Psoas muscle (tissue), 8 donors: ENCODE results near the gene LCLAT1. TPM values are rescaled to one million over a fixed set of nuclear protein-coding genes. Genes with fewer than 3 reads are reported as not detected.

Source experiments
- ATAC-seq, 4 donors: fragments of 200-7000 bp; cut with Tn5 transposase; one replicate each; pipeline ENCODE4 v1.9.1; 2020; ENCODE audit warnings: moderate library complexity in 3 of 4, mild to moderate bottlenecking in 2 of 4
- DNase-seq, 2 donors: peaks; one replicate each; pipeline ENCODE4 v3.0.0-alpha.2; 2020
- H3K27ac ChIP-seq: fragments of 200-600 bp; one replicate; pipeline ENCODE4 v1.8.0; 2022
- H3K27me3 ChIP-seq, 3 donors: fragments of 200-600 bp in 1 of 3; one replicate each; pipeline versions ENCODE4 v1.6.1 to v1.8.0; 2013 to 2022; ENCODE audit warnings: low read length in 2 of 3, mild to moderate bottlenecking in 2 of 3, moderate library complexity in 1 of 3; ENCODE audit not compliant: insufficient read depth in 3 of 3
- H3K36me3 ChIP-seq, 2 donors: fragments of 200-600 bp in 1 of 2; one replicate each; pipeline versions ENCODE4 v1.6.1 to v1.8.0; 2013 to 2022; ENCODE audit warnings: low read depth in 1 of 2, mild to moderate bottlenecking in 1 of 2, moderate library complexity in 1 of 2; ENCODE audit not compliant: insufficient read depth in 1 of 2
- H3K4me1 ChIP-seq: fragments of 200-600 bp; one replicate; pipeline ENCODE4 v1.8.0; 2022
- H3K4me3 ChIP-seq: fragments of 200-600 bp; one replicate; pipeline ENCODE4 v1.8.0; 2022; ENCODE audit warnings: mild to moderate bottlenecking
- H3K9me3 ChIP-seq: fragments of 200-600 bp; one replicate; pipeline ENCODE4 v1.8.0; 2022
- WGBS, 3 donors: extraction: QIAGEN DNeasy Blood & Tissue Kit; methylation state at CpG; one replicate each; pipeline versions ENCODE4 v1.1.6 to v1.1.7; 2013; 5-methylcytosine and 5-hydroxymethylcytosine counted together
- intact Hi-C, 2 donors: fragments of 100-400 bp; cut with DNase I; formaldehyde crosslinking; loops; one replicate each; pipeline versions ENCODE4 v1.11.0 to v1.14.2; 2022
- polyA plus RNA-seq, 3 donors: library from polyadenylated mRNA; stranded (reverse); fragments of 200-250 nt; gene quantifications; one replicate each; pipeline ENCODE4 v1.2.3, GENCODE V29; 2013
- total RNA-seq, 4 donors: library from RNA; stranded (reverse); fragmentation: NEBNext Ultra II Directional in 2 of 4; extraction: Animal tissue kit (Norgen Biotek cat#: 25700) in 2 of 4; gene quantifications; one replicate each; pipeline versions ENCODE4 v1.2.1 to v1.2.4, GENCODE V29; 2021 to 2023
- TF ChIP-seq, protein P1 (sequence below): fragments of 200-600 bp; IDR thresholded peaks from one replicate; pipeline ENCODE4 v1.8.0; 2022; ENCODE audit warnings: antibody characterized with exemption
- donor health status: healthy with polysubstance abuse.
- donor health status: DM: no; HTN: no; CAD: no; lungs with moderate emphysema.
- donor health status: Bipolar disorder and iron deficiency.
- donor health status: healthy.
- donor health status: DM: yes; HTN: yes; CAD: no.
- donor health status: DM: no; HTN: no; CAD: no.
- donor health status: DM: no; HTN: no; CAD: no.
- donor health status: DM: yes; HTN: yes; CAD: no.

LCLAT1 gene
- total and polyA plus RNA-seq, 7 donors: 4.2 to 18.8 (median 6.0) TPM

DNA sequence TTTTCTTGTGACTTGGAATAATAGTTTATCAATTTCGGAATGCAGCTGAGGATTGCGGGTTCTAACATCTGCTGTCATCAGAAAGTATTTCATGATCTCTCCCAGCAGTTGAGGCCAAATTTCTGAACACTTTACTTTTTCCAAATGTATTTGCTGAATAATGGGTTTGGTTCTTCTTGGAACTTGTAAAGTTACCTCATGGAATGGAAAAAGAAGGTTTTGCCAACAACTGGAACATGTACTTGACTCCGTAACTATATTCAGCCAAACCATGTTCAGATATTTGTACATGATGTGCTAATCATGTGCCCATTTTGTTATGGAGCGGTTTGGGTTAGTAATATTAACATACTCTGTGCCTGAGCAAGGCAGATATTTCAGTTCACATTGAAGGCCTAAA, 119.6 kb downstream of the LCLAT1 start:
- H3K36me3 ChIP-seq: no peaks in the 10 kb centered on the region
- no peaks in the 10 kb centered on the region for H3K9me3 ChIP-seq
- no peaks in the 10 kb centered on the region for H3K27me3 ChIP-seq
- peaks cover 12% of the 10 kb centered on the region for H3K4me1 ChIP-seq
- WGBS, 3 donors: 24 to 49% (median 25%) methylated on average over 4 of the region's 4 CpGs
- H3K27ac ChIP-seq: peak overlapping the region; percentile 39
- intact Hi-C loops: no loop called here
- no peak for DNase-seq
- H3K4me3 ChIP-seq: no peak overlapping the region
- peak; percentile 71 to 96 (median 81) for ATAC-seq
- TF ChIP-seq, protein P1, sequence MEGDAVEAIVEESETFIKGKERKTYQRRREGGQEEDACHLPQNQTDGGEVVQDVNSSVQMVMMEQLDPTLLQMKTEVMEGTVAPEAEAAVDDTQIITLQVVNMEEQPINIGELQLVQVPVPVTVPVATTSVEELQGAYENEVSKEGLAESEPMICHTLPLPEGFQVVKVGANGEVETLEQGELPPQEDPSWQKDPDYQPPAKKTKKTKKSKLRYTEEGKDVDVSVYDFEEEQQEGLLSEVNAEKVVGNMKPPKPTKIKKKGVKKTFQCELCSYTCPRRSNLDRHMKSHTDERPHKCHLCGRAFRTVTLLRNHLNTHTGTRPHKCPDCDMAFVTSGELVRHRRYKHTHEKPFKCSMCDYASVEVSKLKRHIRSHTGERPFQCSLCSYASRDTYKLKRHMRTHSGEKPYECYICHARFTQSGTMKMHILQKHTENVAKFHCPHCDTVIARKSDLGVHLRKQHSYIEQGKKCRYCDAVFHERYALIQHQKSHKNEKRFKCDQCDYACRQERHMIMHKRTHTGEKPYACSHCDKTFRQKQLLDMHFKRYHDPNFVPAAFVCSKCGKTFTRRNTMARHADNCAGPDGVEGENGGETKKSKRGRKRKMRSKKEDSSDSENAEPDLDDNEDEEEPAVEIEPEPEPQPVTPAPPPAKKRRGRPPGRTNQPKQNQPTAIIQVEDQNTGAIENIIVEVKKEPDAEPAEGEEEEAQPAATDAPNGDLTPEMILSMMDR: no peak

GRCh38 chr2:30567317-30567716, 120.3 kb downstream of the LCLAT1 start:
- Histone ChIP-seq H3K27ac (no peak overlapping the region), H3K4me1 (peaks cover 12% of the 10 kb centered on the region), H3K36me3 (no peaks in the 10 kb centered on the region), H3K27me3 (no peaks in the 10 kb centered on the region), H3K9me3 (no peaks in the 10 kb centered on the region), H3K4me3 (no peak overlapping the region)
- DNase-seq: no peak
- peak in 1 of 4 donors; percentile 23 for ATAC-seq
- TF ChIP-seq, protein P1: no peak
- intact Hi-C loops: no loop called here
- WGBS, 3 donors: 92 to 97% (median 95%) methylated on average over 4 of the region's 4 CpGs

DNA sequence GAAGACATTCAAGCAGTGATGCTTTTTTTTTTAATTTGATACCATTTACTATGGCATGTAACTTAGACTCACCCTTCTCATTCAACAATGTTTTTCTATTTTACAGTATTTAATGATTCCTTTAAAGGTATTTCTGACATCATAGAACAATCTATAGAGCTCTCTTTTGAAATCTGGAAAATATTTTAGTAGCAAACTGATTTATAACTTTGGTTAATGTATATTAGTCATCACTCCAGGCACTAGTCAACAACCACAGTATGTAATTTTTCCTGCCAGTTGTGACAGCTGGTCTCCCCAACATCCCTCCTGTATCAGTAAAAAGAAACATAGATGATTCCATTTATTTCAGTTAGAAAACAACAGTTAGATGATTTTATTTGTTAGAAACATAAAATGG, 122.9 kb downstream of the LCLAT1 start:
- Histone ChIP-seq H3K9me3 (no peaks in the 10 kb centered on the region), H3K36me3 (no peaks in the 10 kb centered on the region), H3K4me1 (peaks cover 12% of the 10 kb centered on the region), H3K4me3 (no peak overlapping the region), H3K27me3 (no peaks in the 10 kb centered on the region), H3K27ac (no peak overlapping the region)
- TF ChIP-seq, protein P1: no peak
- DNase-seq: no peak
- ATAC-seq: no peak
- intact Hi-C loops: no loop called here

DNA sequence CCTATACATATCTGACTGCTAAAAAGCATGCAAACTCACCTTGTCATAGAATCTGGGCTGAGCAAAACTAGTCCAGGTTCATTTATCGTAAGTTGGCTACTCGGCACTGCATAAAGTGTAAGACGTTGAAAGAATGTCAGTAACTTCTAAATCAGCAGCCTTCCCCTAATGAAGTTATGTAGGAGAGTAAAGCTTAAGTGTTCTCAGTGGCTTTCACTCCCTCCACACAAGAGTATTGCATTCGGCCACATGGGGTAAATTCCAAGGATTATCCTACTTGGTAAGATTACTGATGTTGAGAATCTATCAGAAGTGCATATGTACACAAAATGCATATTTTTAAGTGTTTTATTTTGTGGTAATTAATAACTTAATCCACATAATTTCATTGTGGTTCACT, 130.1 kb downstream of the LCLAT1 start:
- no peak for DNase-seq
- Histone ChIP-seq H3K36me3 (no peaks in the 10 kb centered on the region), H3K4me1 (peaks cover 5% of the 10 kb centered on the region), H3K27ac (no peak overlapping the region), H3K9me3 (no peaks in the 10 kb centered on the region), H3K4me3 (no peak overlapping the region), H3K27me3 (no peaks in the 10 kb centered on the region)
- 92 to 98% (median 93%) methylated on average over 4 of the region's 4 CpGs for WGBS, 3 donors
- intact Hi-C loops: no loop called here
- no peak for ATAC-seq
- TF ChIP-seq, protein P1: no peak

DNA sequence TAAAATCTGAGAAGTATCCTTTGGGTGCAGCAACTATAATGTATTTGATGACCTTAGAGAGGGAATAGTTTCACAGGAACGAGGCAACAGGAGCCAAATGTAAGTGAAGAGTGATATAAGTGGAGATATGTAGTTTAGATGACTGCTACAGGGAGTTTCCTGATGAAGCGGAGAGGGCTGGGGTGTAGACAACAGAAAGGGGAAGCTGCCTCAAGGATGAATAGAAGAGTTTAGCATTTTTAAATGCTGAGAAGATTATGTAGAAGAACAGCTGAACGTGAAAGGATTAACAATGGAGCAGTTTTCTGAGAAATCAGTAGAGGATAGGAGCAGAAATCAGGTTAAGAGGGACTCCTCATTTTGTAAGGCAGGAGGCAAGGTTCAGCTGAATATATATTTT, 133.3 kb downstream of the LCLAT1 start:
- intact Hi-C loops: no loop called here
- no peak for DNase-seq
- H3K27me3 ChIP-seq: no peaks in the 10 kb centered on the region
- TF ChIP-seq, protein P1: no peak
- H3K36me3 ChIP-seq: no peaks in the 10 kb centered on the region
- no peaks in the 10 kb centered on the region for H3K9me3 ChIP-seq
- ATAC-seq: no peak
- peaks cover 35% of the 10 kb centered on the region for H3K4me1 ChIP-seq
- no peak overlapping the region for H3K27ac ChIP-seq
- 71 to 74% (median 72%) methylated on average over 3 of the region's 3 CpGs for WGBS, 3 donors
- no peak overlapping the region for H3K4me3 ChIP-seq
